HG03039 (cell line): ENCODE data around the gene ENPP5.

ENCODE experiments used
- ATAC-seq: cut with Tn5 transposase; IDR thresholded peaks from one replicate; pipeline ENCODE4 v1.9.1; 2021; ENCODE audit warnings: mild to moderate bottlenecking, moderate library complexity; ENCODE audit not compliant: unreplicated experiment

The ENPP5 gene, protein sequence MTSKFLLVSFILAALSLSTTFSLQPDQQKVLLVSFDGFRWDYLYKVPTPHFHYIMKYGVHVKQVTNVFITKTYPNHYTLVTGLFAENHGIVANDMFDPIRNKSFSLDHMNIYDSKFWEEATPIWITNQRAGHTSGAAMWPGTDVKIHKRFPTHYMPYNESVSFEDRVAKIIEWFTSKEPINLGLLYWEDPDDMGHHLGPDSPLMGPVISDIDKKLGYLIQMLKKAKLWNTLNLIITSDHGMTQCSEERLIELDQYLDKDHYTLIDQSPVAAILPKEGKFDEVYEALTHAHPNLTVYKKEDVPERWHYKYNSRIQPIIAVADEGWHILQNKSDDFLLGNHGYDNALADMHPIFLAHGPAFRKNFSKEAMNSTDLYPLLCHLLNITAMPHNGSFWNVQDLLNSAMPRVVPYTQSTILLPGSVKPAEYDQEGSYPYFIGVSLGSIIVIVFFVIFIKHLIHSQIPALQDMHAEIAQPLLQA

DNA sequence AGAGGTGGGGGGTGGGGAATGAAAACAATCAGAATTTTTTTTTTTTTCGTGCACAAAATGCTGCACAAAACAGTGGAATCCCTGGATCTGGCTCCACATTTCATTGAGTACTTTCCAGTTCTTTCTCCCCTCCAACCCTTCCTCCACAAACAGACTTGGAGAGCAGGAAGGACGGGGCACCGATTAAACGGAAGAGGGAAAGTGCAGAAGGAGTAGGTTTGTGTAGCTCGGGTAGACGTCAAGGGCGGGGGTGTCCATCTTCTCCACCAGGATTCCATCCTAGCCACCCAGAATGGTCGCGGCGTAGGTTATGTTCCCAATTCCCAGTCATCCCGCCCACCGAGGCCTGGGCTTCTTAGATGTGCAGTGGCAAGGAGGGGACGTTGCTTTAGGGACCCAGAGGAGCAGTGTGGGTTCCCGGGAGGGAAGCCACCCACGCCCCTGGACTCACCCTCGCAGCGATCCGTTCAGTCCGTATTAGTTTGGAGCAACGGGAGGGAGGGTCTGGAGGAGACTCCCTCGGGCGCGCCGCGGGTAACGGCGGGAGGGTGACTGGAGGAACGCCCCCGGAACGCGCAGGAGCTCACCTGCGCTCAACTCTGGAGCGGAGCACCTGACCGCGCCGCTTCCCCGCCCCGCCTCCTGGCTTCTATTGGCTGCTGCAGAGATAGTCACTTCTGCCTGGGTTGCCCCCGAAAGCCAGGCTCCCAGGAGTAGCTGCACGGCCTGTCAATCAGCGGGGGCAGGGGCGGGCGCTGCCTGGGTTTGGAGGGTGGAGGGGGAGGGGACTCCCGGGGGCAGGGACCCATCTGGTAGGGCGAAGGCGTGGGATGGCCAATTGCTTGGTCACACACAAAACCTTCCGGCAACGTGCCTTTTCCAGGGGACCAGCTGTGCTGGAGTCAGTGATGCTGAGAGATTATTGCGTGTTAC is at the start of gene ENPP5:
Gene ENPP5, minus strand, starts transcription at position 624 of the 933 bp plus-strand sequence. CDS start 2,718 bp downstream, outside the sequence.
- ATAC-seq = peak; percentile 84

DNA sequence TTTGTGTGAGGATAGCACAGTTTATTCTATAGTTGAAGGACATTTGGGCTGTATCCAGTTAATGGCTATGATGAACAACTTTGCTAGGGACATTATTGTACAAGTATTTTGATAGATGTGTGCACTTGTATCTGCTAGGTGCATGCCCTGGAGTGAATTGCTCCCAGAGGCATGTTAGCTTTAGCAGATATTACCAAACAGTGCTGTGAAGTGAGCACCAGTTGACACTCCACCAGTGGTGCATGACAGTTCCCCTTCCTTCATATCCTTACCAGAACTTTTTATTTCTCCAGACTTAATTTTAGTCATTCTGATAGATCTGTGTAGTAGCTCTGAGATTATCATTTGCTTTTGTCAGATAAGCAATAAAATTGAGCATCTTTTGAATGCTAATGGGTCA is 48.9 kb upstream of the ENPP5 start:
- no peak for ATAC-seq

GRCh38 chr6:46218457-46218856 is 47.7 kb upstream of the ENPP5 start:
- ATAC-seq = no peak

GRCh38 chr6:46217671-46218131 is 46.9 kb upstream of the ENPP5 start:
- peak; percentile 52 for ATAC-seq

- no peak for ATAC-seq
Measured at GRCh38 chr6:46216879-46217278, 46.1 kb upstream of the ENPP5 start.

- ATAC-seq = no peak
Measured at GRCh38 chr6:46215777-46216176, 45.0 kb upstream of the ENPP5 start.

GRCh38 chr6:46215213-46215612 is 44.4 kb upstream of the ENPP5 start:
- ATAC-seq = no peak

- no peak for ATAC-seq
Measured at GRCh38 chr6:46211917-46212316, 41.1 kb upstream of the ENPP5 start.

GRCh38 chr6:46210294-46210693 is 39.5 kb upstream of the ENPP5 start:
- no peak for ATAC-seq

DNA sequence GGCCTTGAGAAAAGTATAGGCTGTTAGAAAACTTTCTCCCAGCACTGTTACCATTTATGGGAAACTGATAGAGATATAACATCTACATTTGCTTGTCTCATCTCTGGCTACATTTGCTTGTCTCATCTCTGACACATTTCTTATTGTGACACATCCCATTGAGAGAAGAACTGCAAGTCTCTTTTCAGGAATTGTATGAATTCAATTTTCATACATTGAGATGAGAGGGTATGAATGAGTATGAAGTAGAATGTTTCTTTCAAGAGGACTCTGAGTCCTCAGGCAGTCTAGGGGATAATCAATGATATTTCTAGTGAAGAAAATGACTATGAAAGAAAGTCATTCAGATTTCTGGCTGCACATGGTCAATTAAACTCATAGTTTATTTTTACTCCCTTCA is 37.5 kb upstream of the ENPP5 start:
- no peak for ATAC-seq

GRCh38 chr6:46207174-46207573 is 36.4 kb upstream of the ENPP5 start:
- no peak for ATAC-seq

DNA sequence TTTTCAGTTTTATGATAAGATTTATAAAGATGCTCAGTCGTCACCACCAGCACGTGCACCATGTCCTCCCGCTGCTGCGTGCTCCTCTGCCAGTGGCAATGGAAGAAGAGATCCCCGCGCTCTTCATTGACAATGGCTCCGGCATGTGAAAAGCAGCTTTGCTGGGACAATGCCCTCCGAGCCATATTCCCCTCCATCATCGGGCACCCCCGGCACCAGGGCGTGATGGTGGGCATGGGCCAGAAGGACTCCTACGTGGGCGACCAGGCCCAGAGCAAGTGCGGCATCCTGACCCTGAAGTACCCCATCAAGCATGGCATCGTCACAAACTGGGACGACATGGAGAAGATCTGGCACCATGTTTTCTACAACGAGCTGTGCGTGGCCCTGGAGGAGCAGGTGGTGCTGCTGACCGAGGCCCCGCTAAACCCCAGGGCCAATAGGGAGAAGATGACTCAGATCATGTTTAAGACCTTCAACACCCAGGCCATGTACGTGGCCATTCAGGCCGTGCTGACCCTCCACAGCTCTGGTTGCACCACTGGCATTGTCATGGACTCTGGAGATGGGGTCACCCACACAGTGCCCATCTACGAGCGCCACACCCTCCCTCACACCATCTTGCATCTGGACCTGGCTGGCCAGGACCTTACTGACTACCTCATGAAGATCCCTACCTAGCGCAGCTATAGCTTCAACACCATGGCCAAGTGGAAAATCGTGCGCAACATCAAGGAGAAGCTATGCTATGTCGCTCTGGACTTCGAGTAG is 34.3 kb upstream of the ENPP5 start:
- ATAC-seq = no peak

DNA sequence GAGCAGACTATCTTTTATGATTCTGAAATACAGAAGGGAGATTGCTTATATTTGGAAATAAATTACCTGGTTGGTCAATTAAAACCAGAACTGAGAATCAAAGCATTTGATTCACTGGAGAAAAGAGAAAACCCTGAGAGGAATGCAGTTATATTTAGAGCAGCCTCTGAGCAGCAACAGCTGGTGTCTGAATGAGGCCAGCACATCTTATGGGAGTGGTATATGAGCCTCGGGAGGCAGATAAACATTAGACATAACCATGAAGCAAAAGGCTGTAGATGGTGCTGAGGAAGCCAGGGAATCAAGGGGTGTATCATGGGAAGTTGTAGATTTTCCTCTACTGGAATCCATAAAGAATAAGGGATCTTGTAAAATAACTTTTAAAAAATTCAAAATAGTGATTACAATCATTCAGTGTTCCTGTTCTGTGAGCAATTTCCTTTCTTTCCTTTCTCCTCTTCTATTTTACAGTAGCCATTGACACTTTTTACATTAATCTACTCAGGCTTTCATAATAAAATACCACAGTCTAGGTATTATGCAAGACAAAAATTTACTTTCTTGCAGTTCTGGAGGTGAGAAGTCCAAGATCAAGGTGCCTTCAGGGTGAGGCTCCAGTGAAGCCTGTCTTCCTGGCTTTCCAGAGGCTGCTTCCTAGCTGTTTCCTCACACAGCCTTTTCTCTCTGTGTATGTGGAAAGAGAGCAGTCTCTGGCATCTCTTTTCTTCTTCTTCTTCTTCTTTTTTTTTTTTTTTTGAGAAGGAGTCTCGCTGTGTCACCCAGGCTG is 32.8 kb upstream of the ENPP5 start:
- no peak for ATAC-seq

DNA sequence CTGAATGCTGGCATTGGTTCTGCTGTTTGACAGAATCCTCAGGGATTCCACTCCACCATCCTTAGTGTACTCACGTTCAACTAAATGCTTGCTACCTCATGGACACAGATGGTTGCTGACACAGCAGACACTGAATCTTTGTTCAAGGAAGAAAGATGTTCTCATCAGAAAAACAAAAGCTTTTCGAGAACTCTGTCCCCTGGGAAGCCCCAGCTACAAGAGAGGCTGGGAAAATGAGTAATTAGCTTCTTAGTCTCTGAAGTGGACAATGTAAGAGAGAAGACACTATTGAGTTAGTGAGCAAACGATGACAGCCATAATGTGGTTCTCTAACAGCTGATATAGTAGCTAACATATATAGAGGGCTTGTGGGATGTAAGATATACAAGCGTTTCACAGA is 30.9 kb upstream of the ENPP5 start:
- ATAC-seq = no peak

DNA sequence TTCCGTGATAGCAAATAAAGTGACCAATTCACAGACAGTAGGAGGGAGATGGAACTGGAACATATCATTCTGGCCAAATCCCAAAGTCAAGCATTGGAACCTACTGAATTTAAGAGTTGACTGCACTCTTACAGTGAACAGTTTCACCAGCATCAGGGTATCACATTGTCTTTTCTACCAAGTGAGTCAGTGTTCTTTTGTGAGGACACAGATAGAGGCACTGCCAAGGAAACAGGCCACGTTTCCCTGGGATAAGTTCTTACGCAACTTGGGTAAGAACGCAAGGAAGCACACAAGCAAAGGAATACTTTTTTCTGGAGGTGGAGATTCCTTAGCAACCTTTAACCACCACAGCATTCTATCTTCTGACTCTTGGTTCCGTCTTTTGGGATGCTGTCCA is 28.6 kb upstream of the ENPP5 start:
- ATAC-seq = no peak

DNA sequence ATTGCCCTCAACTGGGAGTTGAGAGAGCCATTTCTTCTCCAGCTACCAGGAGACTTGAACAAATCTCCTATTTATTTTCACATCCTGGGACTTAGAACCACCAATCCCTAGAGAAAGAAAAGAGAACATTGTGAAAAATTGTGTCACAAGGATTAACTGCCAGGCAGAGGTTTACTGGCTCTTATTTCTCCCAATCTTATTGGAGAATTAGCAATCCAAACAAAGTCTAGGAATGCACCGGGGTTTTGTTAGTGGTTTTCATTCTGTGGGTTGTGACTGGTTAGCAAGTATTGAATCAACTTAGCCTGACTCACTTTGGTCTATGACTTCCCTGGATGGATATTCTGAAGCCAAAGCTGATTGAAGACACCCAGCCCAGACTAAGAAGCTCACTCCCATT is 21.2 kb upstream of the ENPP5 start:
- ATAC-seq = no peak

DNA sequence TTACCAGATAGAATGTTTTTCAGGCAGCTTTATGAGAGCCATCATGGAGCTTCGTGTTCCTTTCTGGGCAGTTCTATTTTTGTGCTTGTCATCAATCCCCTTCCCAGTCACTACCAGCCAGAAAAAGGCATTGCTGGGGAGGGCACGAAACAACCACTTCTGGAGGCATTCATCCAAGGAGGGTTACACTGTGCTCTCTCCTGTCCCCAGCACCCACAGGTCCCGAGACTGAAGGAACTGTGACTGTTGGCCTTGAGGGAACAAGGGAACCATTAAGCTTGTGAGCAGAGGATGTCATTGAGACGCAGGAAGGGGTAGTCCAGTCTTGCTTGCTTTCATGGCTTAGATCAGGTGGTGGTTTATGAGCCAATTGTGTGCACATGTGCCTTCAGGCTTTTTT is 20.1 kb upstream of the ENPP5 start:
- no peak for ATAC-seq

DNA sequence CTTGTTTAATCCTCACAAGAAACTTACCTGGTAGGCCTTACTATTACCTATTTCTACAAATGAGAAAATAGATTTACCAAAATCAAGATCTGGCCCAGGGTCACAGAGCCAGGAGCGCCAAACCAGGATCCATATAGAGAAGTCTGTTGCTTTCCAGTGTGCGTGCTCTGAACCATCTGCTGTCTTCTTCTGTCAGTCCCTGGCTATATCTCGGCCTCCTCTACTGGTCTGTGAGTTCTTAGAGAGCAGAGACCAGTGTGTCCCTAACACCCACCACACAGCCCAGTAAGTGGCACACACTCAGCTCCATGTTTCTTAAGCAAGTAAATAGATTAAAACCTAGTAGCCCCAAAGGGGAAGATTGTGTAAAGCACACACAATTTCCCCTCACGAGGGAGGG is 18.9 kb upstream of the ENPP5 start:
- ATAC-seq = no peak

- no peak for ATAC-seq
Measured at GRCh38 chr6:46186583-46186982, 15.8 kb upstream of the ENPP5 start.

- no peak for ATAC-seq
Measured at GRCh38 chr6:46184114-46184513, 13.3 kb upstream of the ENPP5 start.
